ENCODE measurements around the gene MDH1B. TPM values are rescaled to one million over a fixed set of nuclear protein-coding genes. Genes with fewer than 3 reads are reported as not detected.

The MDH1B gene
- total RNA-seq, 1 experiment from 2014 or later: 1.3 TPM

GRCh38 chr2:206783718-206784117 is 18.6 kb upstream of the MDH1B start:
- H2BK12ac ChIP-seq (ENCODE audit: insufficient read length, low read depth, low read length): no peak overlapping the region
- no peak overlapping the region for H2BK20ac ChIP-seq (ENCODE audit: low read depth, low read length, poor library complexity, severe bottlenecking)
- H3K79me2 ChIP-seq (ENCODE audit: insufficient read depth, low read length): no peaks in the 10 kb centered on the region; the same call in 1 of the 2 replicates
- no peak overlapping the region for H3K27ac ChIP-seq (ENCODE audit: insufficient read length, low read depth, low read length)
- H3K23me2 ChIP-seq (ENCODE audit: insufficient read length, low read depth, low read length, poor library complexity, severe bottlenecking): no peaks in the 10 kb centered on the region
- H3K56ac ChIP-seq (ENCODE audit: insufficient read length, low read depth, low read length): no peak overlapping the region
- no peak overlapping the region for H2AK5ac ChIP-seq (ENCODE audit: insufficient read length, low read length)
- H4K20me1 ChIP-seq (ENCODE audit: control insufficient read depth, insufficient read depth, insufficient read length): no peaks in the 10 kb centered on the region
- no peak overlapping the region for H4K8ac ChIP-seq (replicated peaks; ENCODE audit: insufficient read length, low read depth, low read length)
- H3K18ac ChIP-seq (ENCODE audit: insufficient read length, low read depth, low read length): no peak overlapping the region
- H3K4me1 Mint-ChIP-seq: peaks cover 0 to 3% of the 10 kb centered on the region in 2 experiments; a peak in 1 of 4 replicates
- H2BK120ac ChIP-seq (ENCODE audit: low read depth, low read length, poor library complexity, severe bottlenecking): no peak overlapping the region
- no peak overlapping the region for H4K5ac ChIP-seq (ENCODE audit: insufficient read length, low read depth, low read length)
- H2BK5ac ChIP-seq (ENCODE audit: insufficient read length, low read length): no peak overlapping the region
- no peak overlapping the region for H3K14ac ChIP-seq (ENCODE audit: insufficient read depth, low read length)
- no peaks in the 10 kb centered on the region for H3K27me3 Mint-ChIP-seq (ENCODE audit: low read depth)
- no peak overlapping the region for H3K4ac ChIP-seq (ENCODE audit: low read depth, low read length)
- no peaks in the 10 kb centered on the region for H3K9me3 ChIP-seq (ENCODE audit: control insufficient read depth, low read depth, low read length)
- no peak overlapping the region for H2AFZ ChIP-seq (ENCODE audit: low read length)
- no peak overlapping the region for H3K9ac ChIP-seq (ENCODE audit: extremely low read depth, insufficient read length, low read length)
- no peaks in the 10 kb centered on the region for H3K9me3 Mint-ChIP-seq
- H3K27me3 ChIP-seq (ENCODE audit: insufficient read depth, low read length): no peaks in the 10 kb centered on the region
- H3K36me3 Mint-ChIP-seq (ENCODE audit: insufficient read depth in 1 of 3, low read depth in 3 of 3): peaks cover 28 to 62% (median 56%) of the 10 kb centered on the region in 3 experiments
- no peak overlapping the region for H3K23ac ChIP-seq (ENCODE audit: insufficient read length, low read depth, low read length)
- WGBS (ENCODE audit: extremely low coverage, insufficient read length, low lambda C conversion rate): no CpG with 5 or more reads among the region's 2 CpGs
- no peak overlapping the region for H4K91ac ChIP-seq (ENCODE audit: insufficient read length, low read depth, low read length)
- H3K27ac Mint-ChIP-seq: no peak overlapping the region; a peak in 1 of 7 replicates
- no peaks in the 10 kb centered on the region for H3K4me1 ChIP-seq (ENCODE audit: insufficient read depth, low read length)
- no peak overlapping the region for H3K4me3 Mint-ChIP-seq
- H3K79me1 ChIP-seq (ENCODE audit: insufficient read depth, low read depth, low read length, poor library complexity, severe bottlenecking): peaks cover 2% of the 10 kb centered on the region
- H3K4me2 ChIP-seq (ENCODE audit: insufficient read depth, insufficient read length, low read length): no peak overlapping the region
- TF ChIP-seq CTCF (conservative IDR thresholded peaks at IDR 0.05): peak; percentile 78
- H3T11ph ChIP-seq (ENCODE audit: low read length): no peak overlapping the region
- no peak overlapping the region for H2BK15ac ChIP-seq (ENCODE audit: low read depth, low read length)
- DNase-seq: no peak
